Kidney (tissue), 14 donors: ENCODE data around the gene BCAS3. TPM values are rescaled to one million over a fixed set of nuclear protein-coding genes. Genes with fewer than 3 reads are reported as not detected.

Experiments used
- DNase-seq, 5 donors: peaks; one replicate each; pipeline ENCODE4 v3.0.0-alpha.2; 2013 to 2020
- FAIRE-seq: peaks from 2 replicates; lab custom pipeline; 2012; peaks lifted over from hg19 to GRCh38; lab: Jason Lieb, UNC
- H3K27ac ChIP-seq, 2 donors: one replicate each; pipeline ENCODE4 v1.7.0; 2013; ENCODE audit warnings: low read depth in 2 of 2, low read length in 2 of 2, inconsistent platforms in 1 of 2
- H3K27me3 ChIP-seq: one replicate; pipeline ENCODE4 v1.7.1; 2013; ENCODE audit warnings: low read length, inconsistent platforms; ENCODE audit not compliant: control insufficient read depth, insufficient read depth
- H3K36me3 ChIP-seq, 3 donors: one replicate each; pipeline versions ENCODE4 v1.7.0 to v1.7.1; 2013; ENCODE audit warnings: low read length in 3 of 3, control low read depth in 1 of 3, inconsistent platforms in 1 of 3; ENCODE audit not compliant: insufficient read depth in 3 of 3, control insufficient read depth in 2 of 3
- H3K4me1 ChIP-seq, 3 donors: one replicate each; pipeline versions ENCODE4 v1.7.0 to v1.7.1; 2013; ENCODE audit warnings: low read length in 3 of 3, inconsistent platforms in 1 of 3, low read depth in 1 of 3; ENCODE audit not compliant: control insufficient read depth in 2 of 3, insufficient read depth in 2 of 3
- H3K4me3 ChIP-seq, 3 donors: one replicate each; pipeline versions ENCODE4 v1.7.0 to v1.8.1; 2013; ENCODE audit warnings: low read length in 3 of 3, control low read depth in 1 of 3, inconsistent platforms in 1 of 3
- H3K9ac ChIP-seq, 3 donors: one replicate each; pipeline versions ENCODE4 v1.7.0 to v1.7.1; 2013; ENCODE audit warnings: low read length in 3 of 3, control low read depth in 1 of 3, inconsistent platforms in 1 of 3
- H3K9me3 ChIP-seq, 3 donors: one replicate each; pipeline versions ENCODE4 v1.7.0 to v1.7.1; 2013; ENCODE audit warnings: low read length in 3 of 3, control low read depth in 1 of 3, inconsistent platforms in 1 of 3; ENCODE audit not compliant: control insufficient read depth in 2 of 3, insufficient read depth in 1 of 3
- CTCF ChIP-seq: IDR thresholded peaks from 3 replicates; pipeline ENCODE4 v1.5.1; 2012; ENCODE audit warnings: mild to moderate bottlenecking, moderate library complexity, borderline replicate concordance; ENCODE audit not compliant: insufficient read depth; ENCODE audit errors: extremely low read depth
- intact Hi-C: fragments of 100-400 bp; cut with DNase I; formaldehyde crosslinking; loops from one replicate; pipeline ENCODE4 v1.11.1; 2022
- polyA plus RNA-seq: library from polyadenylated mRNA; stranded (reverse); fragments of 350-450 nt; fragmentation: Illumina TruSeq; extraction: RNeasy Lipid Tissue Mini Kit (QIAGEN cat#74804); gene quantifications from one replicate; pipeline ENCODE4 v1.2.3, GENCODE V29; 2014; ENCODE audit warnings: low read depth, low replicate concordance; ENCODE audit not compliant: insufficient read depth
- total RNA-seq: library from RNA; stranded (reverse); fragmentation: NEBNext Ultra II Directional; extraction: Animal tissue kit (Norgen Biotek cat#: 25700); gene quantifications from one replicate; pipeline ENCODE4 v1.2.1, GENCODE V29; 2021
- donor health status: control.
- donor health status: control.
- donor health status: control.
- donor health status: control.
- donor health status: control.
- donor health status: DM: yes; HTN: yes; CAD: no.
- donor health status: Normal renal cell carcinoma (clear cell type).

BCAS3 gene
- total and polyA plus RNA-seq, 2 donors from 2014 or later = 18.3 to 44.1 TPM

- Histone ChIP-seq H3K27me3 (no peaks in the 10 kb centered on the region), H3K9ac (no peak overlapping the region), H3K4me3 (no peak overlapping the region), H3K36me3 (no peaks in the 10 kb centered on the region), H3K27ac (no peak overlapping the region), H3K4me1 (peaks cover 0 to 5% (median 0%) of the 10 kb centered on the region in 3 donors), H3K9me3 (no peaks in the 10 kb centered on the region)
- intact Hi-C loops = no loop called here
- FAIRE-seq = no peak
- no peak for DNase-seq
- TF ChIP-seq CTCF = no peak
Observed at GRCh38 chr17:61362852-61363600, 685.4 kb downstream of the BCAS3 start.

GRCh38 chr17:61363601-61364462, 686.2 kb downstream of the BCAS3 start:
- intact Hi-C loops = no loop called here
- H3K4me3 ChIP-seq = no peak overlapping the region
- H3K27me3 ChIP-seq = no peaks in the 10 kb centered on the region
- H3K36me3 ChIP-seq = no peaks in the 10 kb centered on the region
- FAIRE-seq (no peak), DNase-seq (no peak)
- H3K9ac ChIP-seq = no peak overlapping the region
- no peaks in the 10 kb centered on the region for H3K9me3 ChIP-seq
- peaks cover 0 to 5% (median 0%) of the 10 kb centered on the region in 3 donors for H3K4me1 ChIP-seq
- TF ChIP-seq CTCF = no peak
- no peak overlapping the region for H3K27ac ChIP-seq

GRCh38 chr17:61364463-61364846, 686.8 kb downstream of the BCAS3 start:
- FAIRE-seq (no peak), DNase-seq (no peak)
- Histone ChIP-seq H3K9ac (no peak overlapping the region), H3K4me3 (no peak overlapping the region), H3K4me1 (peaks cover 0 to 5% (median 0%) of the 10 kb centered on the region in 3 donors), H3K9me3 (no peaks in the 10 kb centered on the region), H3K27ac (no peak overlapping the region), H3K27me3 (no peaks in the 10 kb centered on the region), H3K36me3 (no peaks in the 10 kb centered on the region)
- intact Hi-C loops = no loop called here
- TF ChIP-seq CTCF = no peak
